ENCODE results near the gene MSI2.
"Not testable (repeated sequence)": the region's sequence is repeated elsewhere in the genome, so short reads cannot be mapped to it uniquely, and the experiment has no call there.

MSI2 gene

GRCh38 chr17:57602896-57603295 is 346.6 kb downstream of the MSI2 start:
- DNase-seq (ENCODE audit: low read depth): no peak

GRCh38 chr17:57603546-57603945 is 347.2 kb downstream of the MSI2 start:
- DNase-seq (ENCODE audit: low read depth): no peak

GRCh38 chr17:57603978-57604377 is 347.7 kb downstream of the MSI2 start:
- DNase-seq (ENCODE audit: low read depth): no peak

- DNase-seq (ENCODE audit: low read depth): no peak
These were observed 348.7 kb downstream of the MSI2 start for GRCh38 chr17:57604771-57605674.

- no peak for DNase-seq (ENCODE audit: low read depth)
These were observed 349.4 kb downstream of the MSI2 start for GRCh38 chr17:57605675-57606105.

GRCh38 chr17:57606111-57606875 is 350.0 kb downstream of the MSI2 start:
- DNase-seq (ENCODE audit: low read depth): no peak

GRCh38 chr17:57607553-57608120 is 351.3 kb downstream of the MSI2 start:
- no peak for DNase-seq (ENCODE audit: low read depth)

GRCh38 chr17:57608369-57609124 is 352.2 kb downstream of the MSI2 start:
- DNase-seq (ENCODE audit: low read depth): no peak

GRCh38 chr17:57609125-57609877 is 353.0 kb downstream of the MSI2 start:
- DNase-seq (ENCODE audit: low read depth): no peak

- DNase-seq (ENCODE audit: low read depth): no peak
These were observed 353.6 kb downstream of the MSI2 start for GRCh38 chr17:57609878-57610270.

- DNase-seq (ENCODE audit: low read depth): no peak
These were observed 356.1 kb downstream of the MSI2 start for GRCh38 chr17:57612202-57613071.

GRCh38 chr17:57614742-57615141 is 358.4 kb downstream of the MSI2 start:
- DNase-seq (ENCODE audit: low read depth): no peak

GRCh38 chr17:57615836-57616757 is 359.8 kb downstream of the MSI2 start:
- no peak for DNase-seq (ENCODE audit: low read depth)

GRCh38 chr17:57617218-57617617 is 360.9 kb downstream of the MSI2 start:
- no peak for DNase-seq (ENCODE audit: low read depth)

GRCh38 chr17:57619061-57619937 is 363.0 kb downstream of the MSI2 start:
- DNase-seq (ENCODE audit: low read depth): no peak

GRCh38 chr17:57620576-57620975 is 364.3 kb downstream of the MSI2 start:
- DNase-seq (ENCODE audit: low read depth): no peak

GRCh38 chr17:57621791-57622190 is 365.5 kb downstream of the MSI2 start:
- DNase-seq (ENCODE audit: low read depth): not testable (repeated sequence)

- DNase-seq (ENCODE audit: low read depth): no peak
These were observed 366.0 kb downstream of the MSI2 start for GRCh38 chr17:57622306-57622682.
